GM18508 (cell line): ENCODE results near the gene KRTAP5-5.
"Not testable (repeated sequence)": the region's sequence is repeated elsewhere in the genome, so short reads cannot be mapped to it uniquely, and the experiment has no call there.

Experiments
- ATAC-seq: cut with Tn5 transposase; IDR thresholded peaks from one replicate; pipeline ENCODE4 v1.9.1; 2021; ENCODE audit warnings: moderate number of reproducible peaks; ENCODE audit not compliant: insufficient read depth, unreplicated experiment

KRTAP5-5 gene

GRCh38 chr11:1654388-1655167, 25.0 kb downstream of the KRTAP5-5 start:
- no peak for ATAC-seq

DNA sequence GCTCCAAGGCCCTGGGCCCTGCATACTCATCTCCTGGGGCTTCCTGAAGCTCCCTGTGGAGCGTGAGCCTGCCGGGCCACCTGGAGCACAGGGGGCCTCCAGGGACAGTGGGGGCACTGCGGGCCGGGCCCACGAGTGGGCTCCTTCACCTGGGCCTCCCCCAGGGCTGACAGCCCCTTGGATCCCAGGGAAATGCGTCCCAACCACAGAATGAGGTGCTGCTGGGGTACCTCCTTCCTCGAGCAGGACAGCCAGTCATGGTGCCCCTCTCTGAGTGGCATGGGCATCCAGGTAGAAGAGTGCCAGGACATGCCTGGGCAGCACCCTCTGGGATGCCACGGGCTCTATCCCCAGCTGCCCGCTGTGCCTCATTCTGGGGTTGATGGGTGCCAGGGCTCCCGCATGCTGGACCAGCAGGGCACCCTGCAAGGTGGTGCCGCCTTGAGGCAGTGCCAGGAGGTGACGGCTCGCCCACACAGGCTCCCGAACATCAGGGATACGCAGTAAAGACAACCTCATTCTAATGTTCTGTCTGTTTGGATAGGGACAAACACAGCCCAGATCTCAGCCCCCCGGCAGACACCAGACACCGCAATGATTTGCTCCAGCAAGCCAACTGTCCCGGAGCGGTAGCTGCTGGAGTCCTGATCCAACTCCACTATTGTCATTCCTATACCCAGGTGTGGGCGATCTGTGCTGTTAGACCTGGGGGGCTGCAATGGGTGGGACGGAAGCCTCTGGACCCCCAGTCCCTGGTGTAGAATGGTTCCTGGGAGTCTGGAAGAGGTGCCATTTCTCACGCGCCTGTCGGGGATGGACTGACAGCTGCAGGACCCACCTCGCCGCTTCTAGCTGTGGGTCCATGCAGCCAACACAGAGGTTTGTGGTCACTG, 25.8 kb downstream of the KRTAP5-5 start:
- no peak for ATAC-seq

DNA sequence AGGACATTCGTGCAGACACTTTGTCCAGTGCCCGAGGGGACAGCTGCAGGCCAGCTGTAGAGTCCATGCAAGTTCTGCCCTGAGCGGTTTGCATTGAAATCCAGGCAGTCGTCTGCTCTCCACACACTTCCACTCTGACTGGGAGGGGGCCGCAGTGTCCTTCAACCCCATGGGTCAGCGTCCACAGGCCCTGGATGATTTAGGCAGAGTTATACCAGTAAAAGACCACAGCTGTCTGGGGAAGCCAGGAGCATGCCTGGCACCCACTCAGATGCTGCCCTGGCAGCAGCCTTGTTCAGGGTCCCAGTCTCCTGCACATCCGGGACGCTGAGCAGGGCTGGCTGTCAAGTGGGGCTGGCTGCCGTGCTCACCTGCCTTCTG, 26.5 kb downstream of the KRTAP5-5 start:
- ATAC-seq, result no peak

- ATAC-seq, result no peak
Measured at GRCh38 chr11:1656670-1657069, 27.1 kb downstream of the KRTAP5-5 start.

DNA sequence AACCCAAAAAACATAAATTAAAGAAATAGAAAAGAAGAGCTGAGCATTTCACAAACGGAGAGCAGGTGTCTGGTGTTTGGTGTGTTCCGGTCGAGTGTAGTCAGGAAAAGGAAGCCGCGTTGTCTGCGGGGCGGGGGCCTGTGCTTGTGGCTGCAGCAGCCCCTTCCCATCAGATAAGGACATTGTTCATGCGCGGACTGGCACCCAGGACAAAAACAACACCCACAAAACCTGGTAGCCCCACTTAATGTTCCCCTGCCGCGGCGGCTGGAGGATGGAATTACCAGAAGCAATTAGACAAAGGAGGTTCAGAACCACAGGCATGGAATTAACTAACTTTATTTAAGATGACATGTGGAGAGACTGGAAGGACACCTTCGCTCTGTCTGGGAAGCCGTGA, 29.9 kb downstream of the KRTAP5-5 start:
- no peak for ATAC-seq

DNA sequence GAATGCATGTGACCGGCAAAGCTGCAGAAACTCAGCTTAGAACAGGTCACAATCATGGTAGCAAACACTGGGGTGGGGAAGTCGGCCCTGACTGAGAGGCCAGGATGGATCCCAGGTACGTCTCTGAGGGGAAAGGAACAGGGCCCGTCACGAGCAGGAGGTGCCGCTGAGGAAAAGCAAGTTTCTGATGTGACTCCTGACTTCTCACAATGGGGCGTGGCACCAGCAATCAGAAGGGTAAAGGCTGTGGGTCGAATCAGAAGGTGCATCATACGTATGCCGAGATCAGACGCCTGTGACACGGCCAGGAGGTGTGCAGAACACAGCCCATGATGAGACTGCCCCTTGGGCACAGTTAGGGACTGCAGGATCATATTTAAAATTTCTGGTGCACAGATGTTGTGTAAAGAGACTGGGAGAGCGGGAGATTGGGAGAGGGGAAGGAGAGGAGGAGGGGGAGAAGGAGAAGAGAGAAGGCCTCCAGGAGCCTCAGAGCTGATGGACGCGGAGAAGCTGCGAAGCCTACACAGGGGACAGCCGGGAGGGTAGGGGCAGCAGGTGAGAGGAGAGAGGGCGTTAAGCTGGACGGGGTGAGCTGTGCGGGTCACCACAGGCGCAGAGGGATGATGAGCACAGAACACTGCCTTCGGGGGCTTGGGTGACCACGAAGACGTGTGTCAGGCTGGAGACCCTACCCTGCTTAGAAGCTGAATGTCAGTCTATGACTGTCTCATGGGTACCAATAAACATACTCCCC, 30.7 kb downstream of the KRTAP5-5 start:
- ATAC-seq, result no peak

- ATAC-seq, result not testable (repeated sequence)
Measured at GRCh38 chr11:1661454-1662269, 32.1 kb downstream of the KRTAP5-5 start.

GRCh38 chr11:1662699-1663283, 33.2 kb downstream of the KRTAP5-5 start:
- ATAC-seq, result not testable (repeated sequence)

GRCh38 chr11:1665313-1665712, 35.7 kb downstream of the KRTAP5-5 start:
- no peak for ATAC-seq

DNA sequence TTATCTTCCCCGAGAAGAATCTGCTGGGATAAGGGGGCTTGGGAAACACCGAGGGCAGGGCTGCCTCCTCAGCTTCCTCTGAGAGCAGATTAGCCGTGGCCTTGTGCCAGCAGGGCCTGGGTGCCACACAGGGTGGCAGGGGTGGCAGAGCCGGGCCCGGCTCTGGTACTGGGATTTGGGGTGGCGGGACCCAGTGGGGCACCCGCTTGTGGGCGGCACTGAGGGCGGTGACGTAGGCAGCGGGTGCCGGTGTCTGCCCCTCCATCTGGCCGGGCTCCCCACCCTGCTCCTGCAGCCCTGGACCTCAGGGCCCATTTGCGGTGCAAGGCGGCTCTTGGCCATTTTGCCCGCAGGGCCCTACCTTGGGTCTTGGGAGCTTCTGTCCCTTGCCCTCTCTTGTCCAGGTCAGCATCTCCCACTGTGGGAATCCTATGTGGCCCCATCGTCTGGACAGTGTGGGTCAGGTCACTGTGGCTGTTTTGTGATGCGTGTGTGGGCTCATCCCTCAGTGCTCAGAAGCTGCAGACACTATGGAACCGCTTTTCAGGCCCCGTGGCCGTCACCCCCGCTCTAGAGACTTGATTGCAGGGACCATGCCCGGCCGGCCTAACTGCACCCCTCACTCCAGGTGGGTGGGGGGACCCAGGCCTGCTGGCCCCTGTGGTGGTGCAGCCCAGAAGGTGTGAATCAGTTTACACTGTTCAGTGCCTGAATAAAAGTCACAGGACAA, 37.7 kb downstream of the KRTAP5-5 start:
- no peak for ATAC-seq

DNA sequence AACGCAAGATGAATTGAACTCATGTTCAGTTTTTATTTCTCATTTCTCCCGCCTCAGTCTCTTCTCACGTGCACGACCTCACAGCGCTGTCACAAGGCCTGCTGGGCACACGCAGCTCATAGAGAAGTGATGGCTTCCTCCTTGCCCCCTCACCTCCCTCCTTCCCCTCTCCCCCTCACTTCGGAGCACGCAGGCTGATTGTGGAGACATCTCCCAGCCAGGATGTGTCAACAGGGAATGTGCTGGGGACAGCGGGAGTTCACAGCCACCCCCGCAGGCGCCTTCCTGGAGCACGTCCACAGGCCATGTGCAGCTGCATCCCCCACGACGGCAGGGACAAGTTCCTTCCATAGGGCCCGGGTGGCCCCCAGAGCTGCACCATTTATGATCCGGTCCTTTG, 38.3 kb downstream of the KRTAP5-5 start:
- ATAC-seq, result no peak

- no peak for ATAC-seq
Measured at GRCh38 chr11:1668911-1669473, 39.4 kb downstream of the KRTAP5-5 start.

DNA sequence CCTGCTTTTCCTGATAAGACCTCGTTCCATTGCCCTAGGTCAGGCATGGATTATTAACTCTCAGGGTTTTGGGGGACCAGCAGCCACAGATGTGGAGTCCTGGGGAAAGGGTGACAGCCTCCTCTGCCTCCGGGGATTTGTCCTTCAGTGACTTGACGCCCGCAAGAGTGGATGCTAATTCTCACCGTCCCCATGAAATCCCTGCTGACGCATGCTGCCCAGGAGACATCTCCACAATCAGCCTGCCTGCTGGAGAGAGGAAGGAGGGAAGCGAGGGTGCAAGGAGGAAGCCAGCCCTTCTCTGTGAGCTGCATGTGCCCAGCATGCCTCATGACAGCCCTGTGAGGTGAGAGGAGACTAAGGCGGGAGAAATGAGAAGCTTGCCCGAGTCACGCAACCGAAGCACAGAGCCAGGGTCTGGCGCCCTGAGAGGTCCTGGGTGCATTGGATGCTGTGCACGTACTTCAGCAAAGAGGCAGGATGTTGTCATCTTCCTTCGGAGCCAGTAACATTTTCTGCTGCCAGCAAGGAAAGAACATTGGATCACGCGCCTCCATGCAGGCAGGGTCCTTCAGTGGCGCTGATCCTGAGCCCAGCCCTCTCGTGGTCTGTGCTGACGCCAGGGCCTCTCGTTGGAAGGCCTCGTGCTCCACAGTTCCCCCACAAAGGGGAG, 40.1 kb downstream of the KRTAP5-5 start:
- no peak for ATAC-seq

DNA sequence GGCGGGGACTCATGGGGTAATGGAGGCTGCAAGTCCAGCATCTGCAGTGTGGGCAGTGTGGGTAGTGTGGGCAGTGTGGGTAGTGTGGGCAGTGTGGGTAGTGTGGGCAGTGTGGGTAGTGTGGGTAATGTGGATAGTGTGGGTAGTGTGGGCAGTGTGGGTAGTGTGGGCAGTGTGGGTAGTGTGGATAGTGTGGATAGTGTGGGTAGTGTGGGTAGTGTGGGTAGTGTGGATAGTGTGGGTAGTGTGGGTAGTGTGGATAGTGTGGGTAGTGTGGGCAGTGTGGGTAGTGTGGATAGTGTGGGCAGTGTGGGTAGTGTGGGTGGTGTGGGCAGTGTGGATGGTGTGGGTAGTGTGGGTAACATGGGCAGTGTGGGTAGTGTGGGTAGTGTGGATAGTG, 40.9 kb downstream of the KRTAP5-5 start:
- ATAC-seq, result not testable (repeated sequence)

GRCh38 chr11:1670905-1671371, 41.4 kb downstream of the KRTAP5-5 start:
- no peak for ATAC-seq

GRCh38 chr11:1671658-1672057, 42.1 kb downstream of the KRTAP5-5 start:
- no peak for ATAC-seq

- ATAC-seq, result no peak
Measured at GRCh38 chr11:1672613-1673350, 43.2 kb downstream of the KRTAP5-5 start.
